Measurements from ENCODE around the gene ATP9B.

GRCh38 chr18:79064228-79064627 lies 5.0 kb upstream of the ATP9B start:
- TF ChIP-seq CTCF (IDR thresholded peaks at IDR 0.05), result no peak
- TF ChIP-seq ZFX (IDR thresholded peaks at IDR 0.05; ENCODE audit: borderline replicate concordance), result no peak
